GM19372 (cell line): ENCODE results near the gene CREG2.

Experiments used
- ATAC-seq: cut with Tn5 transposase; IDR thresholded peaks from one replicate; pipeline ENCODE4 v1.9.1; 2021; ENCODE audit warnings: mild to moderate bottlenecking, low read depth, moderate library complexity; ENCODE audit not compliant: unreplicated experiment

Gene CREG2, protein sequence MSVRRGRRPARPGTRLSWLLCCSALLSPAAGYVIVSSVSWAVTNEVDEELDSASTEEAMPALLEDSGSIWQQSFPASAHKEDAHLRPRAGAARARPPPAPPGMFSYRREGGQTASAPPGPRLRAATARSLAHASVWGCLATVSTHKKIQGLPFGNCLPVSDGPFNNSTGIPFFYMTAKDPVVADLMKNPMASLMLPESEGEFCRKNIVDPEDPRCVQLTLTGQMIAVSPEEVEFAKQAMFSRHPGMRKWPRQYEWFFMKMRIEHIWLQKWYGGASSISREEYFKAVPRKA

GRCh38 chr2:101387151-101387834, at the start of gene CREG2:
Gene CREG2, minus strand, starts transcription at chr2:101387503. Its CDS starts 46 bp downstream, at chr2:101387457.
- ATAC-seq: peak; percentile 62

DNA sequence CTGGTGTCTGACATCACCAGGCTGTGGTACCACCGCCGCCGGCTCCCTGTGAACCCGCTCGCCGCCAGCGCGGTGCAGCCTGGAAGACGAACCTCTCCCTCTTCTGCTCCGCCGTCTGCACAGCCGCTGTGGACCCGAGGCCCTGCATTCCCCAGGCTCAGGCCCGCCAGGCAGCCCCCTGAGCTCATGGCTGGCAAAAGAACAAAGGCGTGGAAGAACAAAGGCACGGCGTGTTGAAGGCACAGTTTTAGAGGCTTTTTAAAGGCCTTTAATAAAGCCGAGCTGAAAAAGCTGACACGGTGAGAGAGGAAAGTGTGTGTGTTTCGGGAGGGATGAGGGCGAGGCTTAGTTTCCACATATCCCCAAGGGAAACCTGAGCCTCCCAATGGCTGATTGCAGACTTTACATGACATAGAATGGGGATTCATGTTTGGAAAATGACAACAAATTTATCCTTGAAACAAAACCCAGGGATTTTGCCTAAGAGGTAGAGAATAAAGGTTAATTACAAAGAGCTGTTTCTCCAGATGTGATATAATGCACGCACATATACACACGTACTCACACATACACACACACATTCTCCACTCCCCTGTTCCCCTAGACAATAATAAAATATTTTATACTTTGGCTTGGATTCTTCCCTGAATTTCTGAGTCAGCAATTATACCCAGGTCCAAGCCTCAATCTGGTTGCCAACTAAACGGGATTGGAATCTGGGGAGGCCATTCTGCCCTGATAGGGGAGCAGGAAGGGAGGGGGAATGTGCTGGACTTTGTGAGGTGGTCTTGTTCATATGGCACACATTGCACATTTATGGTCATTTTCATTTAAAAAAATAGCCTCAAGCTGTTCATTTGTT, 47.9 kb upstream of the CREG2 start:
- ATAC-seq: no peak

DNA sequence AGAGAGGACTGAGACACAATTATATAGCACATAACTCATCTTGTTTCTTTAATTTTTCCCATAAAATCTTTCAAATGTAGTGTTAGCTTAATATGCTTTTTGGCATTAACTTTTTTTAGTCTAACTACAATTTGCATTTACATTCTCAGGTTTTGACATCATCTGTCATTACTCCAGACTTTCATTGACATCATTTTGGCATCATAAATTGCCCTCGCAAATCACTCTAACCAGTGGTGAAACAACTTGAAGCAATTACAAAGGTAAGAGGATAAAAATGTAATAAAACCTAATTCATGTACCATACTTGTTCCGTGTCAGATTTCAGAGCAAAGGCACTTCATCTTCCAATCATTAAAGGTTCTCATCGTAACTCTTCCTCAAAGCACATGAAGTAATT, 46.2 kb upstream of the CREG2 start:
- no peak for ATAC-seq

GRCh38 chr2:101432411-101433181, 45.3 kb upstream of the CREG2 start:
- ATAC-seq: no peak

DNA sequence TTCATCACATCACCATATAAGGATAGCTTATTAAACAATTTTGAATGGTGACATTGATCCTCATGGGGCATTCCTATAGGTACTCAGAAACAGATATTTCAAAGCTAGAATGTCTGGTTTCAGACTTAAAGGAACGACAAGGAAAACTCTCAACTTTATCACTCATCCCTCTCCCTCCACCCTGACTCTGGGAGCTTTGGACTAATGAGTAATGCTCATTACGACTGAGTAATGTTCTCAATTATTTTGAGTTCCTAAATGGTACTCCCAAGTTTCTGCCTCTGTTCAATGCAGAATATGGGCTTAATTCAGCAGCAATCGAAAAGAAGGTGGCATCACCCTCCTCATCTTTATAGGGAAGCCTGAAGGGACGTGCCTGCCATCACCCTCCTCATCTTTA, 44.2 kb upstream of the CREG2 start:
- ATAC-seq: no peak

- ATAC-seq: no peak
These were observed 42.9 kb upstream of the CREG2 start for GRCh38 chr2:101430156-101430555.

DNA sequence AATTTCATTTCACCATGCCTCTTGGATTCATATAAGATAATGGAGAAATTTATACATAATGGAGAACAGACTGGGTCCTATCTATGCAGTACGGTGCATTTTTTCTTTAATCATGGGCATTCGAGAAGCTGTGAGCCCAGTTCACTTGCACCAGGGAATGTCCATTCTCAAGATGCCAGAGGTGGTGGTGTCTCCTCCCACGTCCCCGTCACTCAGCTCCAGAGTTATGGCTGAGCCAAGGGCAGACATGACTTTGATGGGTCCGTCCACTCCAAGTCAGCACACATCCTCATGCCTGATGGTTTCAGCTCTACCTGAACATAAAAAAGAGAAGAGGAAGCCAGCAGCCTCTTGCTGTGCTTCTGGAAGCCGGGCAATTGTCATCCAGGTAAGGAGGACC, 42.1 kb upstream of the CREG2 start:
- no peak for ATAC-seq

GRCh38 chr2:101428422-101429176, 41.3 kb upstream of the CREG2 start:
- ATAC-seq: no peak

DNA sequence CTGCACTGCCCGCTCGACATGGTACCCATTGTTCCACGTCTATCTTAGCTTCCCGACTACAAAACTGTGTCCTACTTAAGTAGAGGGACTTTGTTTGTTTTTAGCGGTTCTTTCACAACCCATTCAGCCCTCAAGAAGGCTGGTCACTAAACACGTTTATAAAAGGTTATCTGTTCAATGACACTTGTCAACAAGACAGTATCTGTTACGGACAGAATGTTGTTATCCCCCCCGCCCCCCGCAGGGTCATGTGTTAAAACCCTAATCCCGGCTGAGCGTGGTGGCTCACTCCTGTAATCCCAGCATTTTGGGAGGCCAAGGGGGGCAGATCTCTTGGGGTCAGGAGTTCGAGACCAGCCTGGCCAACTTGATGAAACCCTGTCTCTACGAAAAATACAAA, 40.4 kb upstream of the CREG2 start:
- no peak for ATAC-seq

- ATAC-seq: no peak
These were observed 39.9 kb upstream of the CREG2 start for GRCh38 chr2:101427240-101427639.

DNA sequence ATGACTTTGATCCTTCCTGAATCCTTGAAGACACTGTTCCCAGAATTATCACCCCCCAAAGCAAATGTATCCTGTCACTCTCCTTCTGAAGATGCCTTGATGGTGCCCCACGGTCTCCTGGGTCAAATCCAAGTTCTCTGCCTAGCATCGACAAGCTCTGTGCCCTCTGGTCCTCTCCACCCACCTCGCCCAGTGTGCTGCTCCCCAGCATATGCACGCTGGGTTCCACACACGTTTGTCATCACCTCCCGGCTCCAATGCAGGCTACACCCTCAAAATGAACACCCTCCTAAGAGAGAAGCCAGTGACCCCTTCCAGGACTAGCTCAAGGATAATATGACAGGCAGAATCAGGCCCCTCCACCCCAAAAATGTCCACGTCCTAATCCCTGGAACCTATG, 39.5 kb upstream of the CREG2 start:
- ATAC-seq: no peak

- ATAC-seq: no peak
These were observed 33.3 kb upstream of the CREG2 start for GRCh38 chr2:101420623-101421022.

GRCh38 chr2:101419096-101419663, 31.9 kb upstream of the CREG2 start:
- ATAC-seq: no peak

- ATAC-seq: no peak
These were observed 31.3 kb upstream of the CREG2 start for GRCh38 chr2:101418460-101419095.

- ATAC-seq: no peak
These were observed 29.3 kb upstream of the CREG2 start for GRCh38 chr2:101416609-101417008.

DNA sequence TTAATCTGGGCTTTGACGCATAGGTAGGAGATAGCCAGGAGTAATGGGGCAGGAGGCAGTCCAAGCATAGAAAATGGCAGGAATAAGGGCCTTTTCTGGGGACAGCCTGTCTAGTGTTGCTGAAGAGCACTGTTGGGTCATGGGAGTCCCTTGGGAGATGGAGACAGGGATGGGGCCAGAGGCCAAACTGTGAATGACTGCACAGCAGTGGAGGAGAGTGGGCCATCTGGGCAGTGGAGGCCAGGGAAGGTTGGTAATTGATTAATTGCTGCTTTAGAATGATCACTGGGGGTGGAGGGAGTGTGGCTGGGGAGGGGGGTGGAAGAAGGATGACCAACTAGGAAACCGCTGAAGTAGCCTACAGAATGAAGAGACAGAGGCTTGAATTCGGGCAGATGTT, 28.6 kb upstream of the CREG2 start:
- ATAC-seq: no peak

DNA sequence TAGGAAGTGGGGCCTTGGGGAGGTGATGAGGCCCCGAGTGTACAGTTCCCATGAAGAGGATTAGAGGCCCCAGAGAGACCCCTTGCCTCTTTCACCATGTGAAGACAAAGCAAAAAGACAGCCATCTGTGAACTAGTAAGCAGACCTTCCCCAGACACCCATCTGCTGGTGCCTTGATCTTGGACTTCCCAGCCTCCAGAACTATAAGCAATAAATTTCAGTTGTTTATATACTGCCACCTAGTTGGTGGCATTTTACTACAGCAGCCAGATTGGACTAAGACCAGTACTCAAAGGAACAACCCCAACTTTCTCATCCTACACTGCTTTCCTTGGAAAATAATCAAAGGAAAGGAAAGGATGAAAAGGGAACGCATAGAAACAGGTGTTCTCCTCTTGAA, 27.9 kb upstream of the CREG2 start:
- no peak for ATAC-seq

DNA sequence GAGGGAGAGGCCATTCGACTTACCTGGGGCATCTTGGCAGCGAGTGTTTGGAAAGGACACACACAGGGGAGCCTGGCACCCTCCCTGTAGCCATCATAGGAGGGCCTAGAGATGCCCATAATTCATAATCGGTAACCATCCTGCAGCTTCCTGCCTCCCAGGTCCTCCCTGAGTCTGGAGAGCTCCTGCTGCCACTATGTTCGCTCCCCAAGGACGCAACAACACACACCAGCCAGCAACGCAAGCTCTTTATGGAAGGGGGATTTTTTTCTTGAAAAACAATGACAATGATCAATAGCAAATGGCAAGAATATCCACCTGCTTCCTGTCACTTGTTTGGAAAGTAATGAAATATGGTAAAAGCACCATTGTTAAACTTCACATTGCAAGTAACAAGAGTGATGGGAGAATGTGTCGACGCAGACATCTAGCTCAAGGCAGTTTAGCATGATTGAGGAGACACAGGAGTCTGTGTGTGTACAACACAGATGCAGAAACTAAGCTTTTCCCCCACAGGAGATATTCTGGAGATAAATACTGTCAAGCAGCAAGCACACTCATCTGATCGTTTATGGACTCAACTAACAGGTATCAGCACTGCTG, 24.9 kb upstream of the CREG2 start:
- no peak for ATAC-seq

DNA sequence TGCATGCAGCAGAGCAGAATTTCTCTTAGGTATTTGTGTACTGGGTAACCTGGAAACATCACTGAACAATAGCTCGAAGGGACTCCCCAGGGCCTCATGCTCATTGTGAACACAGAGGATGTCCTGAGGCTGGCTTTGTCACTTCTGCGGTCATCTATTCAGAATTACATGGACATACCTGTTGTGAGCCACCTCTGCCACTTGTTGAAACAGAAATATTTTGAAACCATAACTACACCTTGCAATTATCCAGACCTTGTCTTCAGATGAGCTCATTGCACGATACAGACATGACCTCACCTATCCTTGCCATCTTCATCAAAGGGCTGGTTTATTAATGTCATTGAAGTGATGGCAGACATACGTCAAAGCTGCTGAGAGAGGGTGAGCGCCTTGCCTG, 23.4 kb upstream of the CREG2 start:
- ATAC-seq: no peak
